Forelimb muscle (tissue), 1 donor: ENCODE results near the gene DGKG. TPM values are rescaled to one million over a fixed set of nuclear protein-coding genes. Genes with fewer than 3 reads are reported as not detected.

Source experiments
- DNase-seq: peaks from one replicate; pipeline ENCODE4 v3.0.0-alpha.2; 2013; ENCODE audit warnings: low read depth
- polyA plus RNA-seq: library from polyadenylated mRNA; unstranded; fragments of 120-200 nt; gene quantifications from one replicate; pipeline ENCODE4 v1.2.1, GENCODE V29; 2013; ENCODE audit not compliant: insufficient read length

DGKG gene
- 3.1 TPM for polyA plus RNA-seq

- no peak for DNase-seq
Measured at GRCh38 chr3:186361762-186362536, at the start of gene DGKG. TSS of gene DGKG (minus strand) at chr3:186362234. CDS start at chr3:186320459, 41,775 bp downstream.

GRCh38 chr3:186411089-186411488 lies 49.1 kb upstream of the DGKG start:
- DNase-seq: no peak

DNA sequence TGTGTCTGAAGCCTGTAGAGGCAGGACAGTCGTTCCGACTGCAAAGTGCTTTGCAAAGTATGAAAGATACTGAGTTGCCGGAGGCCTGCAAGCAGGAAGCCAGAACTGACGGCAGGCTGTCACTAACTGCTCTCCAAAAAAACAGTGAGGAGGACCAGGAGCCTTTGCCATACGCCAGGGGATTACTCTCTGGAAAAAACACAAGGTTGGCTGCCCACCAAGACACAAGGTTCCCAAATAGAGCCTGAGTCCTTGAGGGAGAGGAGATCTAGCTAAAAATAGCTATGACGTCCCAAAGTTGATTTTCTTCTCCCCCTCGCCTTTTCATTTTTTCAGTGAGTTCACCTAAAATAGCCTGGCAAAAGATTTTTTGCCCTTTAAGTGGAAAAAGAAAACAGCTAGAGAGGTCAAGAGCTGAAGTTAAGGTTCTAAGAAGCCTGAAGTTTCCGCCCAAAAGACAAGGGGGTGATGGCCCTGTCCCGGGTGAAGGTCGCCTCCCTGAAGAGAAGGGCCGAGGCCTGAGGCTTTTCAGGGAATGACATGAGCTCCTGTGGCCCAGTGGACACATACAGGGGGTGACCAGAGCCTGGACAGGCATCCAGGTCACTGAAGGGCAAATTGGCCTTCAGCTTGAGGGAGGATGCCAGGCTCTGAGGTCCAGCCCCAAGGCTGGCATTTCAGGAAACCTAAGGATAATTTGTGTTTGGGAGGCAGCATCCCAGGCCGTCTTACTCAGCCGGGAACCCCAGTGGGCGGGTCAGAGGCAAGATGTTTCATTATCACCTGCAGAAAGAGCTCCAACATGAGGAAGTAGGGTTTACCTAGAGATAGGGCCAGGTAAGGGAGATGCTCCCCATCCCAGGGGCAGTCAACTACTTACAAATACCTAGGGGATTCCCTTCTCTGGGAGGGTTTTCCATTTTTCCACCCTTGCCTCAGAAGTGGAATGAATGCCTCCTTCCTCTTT lies 44.9 kb upstream of the DGKG start:
- DNase-seq: no peak

DNA sequence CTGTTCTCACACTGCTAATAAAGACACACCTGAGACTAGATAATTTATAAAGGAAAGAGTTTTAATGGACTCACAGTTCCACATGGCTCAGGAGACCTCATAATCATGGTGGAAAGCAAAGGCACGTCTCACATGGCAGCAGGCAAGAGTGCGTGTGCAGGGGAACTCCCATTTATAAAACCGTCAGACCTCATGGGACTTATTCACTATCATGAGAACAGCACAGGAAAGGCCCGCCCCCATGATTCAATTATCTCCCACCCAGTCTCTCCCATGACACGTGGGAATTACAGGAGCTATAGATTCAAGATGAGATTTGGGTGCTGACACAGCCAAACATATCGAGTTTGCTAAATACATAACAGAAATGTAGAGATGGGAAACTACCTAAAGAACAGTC lies 39.5 kb upstream of the DGKG start:
- DNase-seq: no peak

DNA sequence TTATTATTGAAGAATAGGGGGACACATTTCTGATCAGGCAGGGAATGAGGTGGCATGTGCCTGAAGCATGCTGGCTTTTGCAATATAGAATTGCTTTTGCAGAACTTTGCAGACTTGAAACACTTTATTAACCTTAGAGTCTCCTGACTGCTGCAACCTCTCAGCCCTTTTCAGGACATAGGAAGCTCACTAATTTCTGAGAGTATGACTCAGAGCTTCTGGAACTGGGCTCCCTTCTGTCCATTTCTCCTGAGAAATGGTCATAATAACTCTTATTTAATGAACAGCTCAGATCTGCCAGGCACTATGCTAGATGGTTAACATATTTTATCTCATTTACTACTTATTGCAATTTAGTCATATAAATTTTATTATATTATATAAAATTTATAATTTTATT lies 38.6 kb upstream of the DGKG start:
- no peak for DNase-seq

- no peak for DNase-seq
Measured at GRCh38 chr3:186400026-186400425, 38.0 kb upstream of the DGKG start.

GRCh38 chr3:186394566-186395217 lies 32.7 kb upstream of the DGKG start:
- DNase-seq: no peak

GRCh38 chr3:186386883-186387560 lies 25.0 kb upstream of the DGKG start:
- DNase-seq: no peak

- DNase-seq: no peak
Measured at GRCh38 chr3:186385856-186386602, 24.0 kb upstream of the DGKG start.

- DNase-seq: no peak
Measured at GRCh38 chr3:186383026-186383993, 21.3 kb upstream of the DGKG start.

GRCh38 chr3:186382217-186382885 lies 20.3 kb upstream of the DGKG start:
- DNase-seq: no peak

DNA sequence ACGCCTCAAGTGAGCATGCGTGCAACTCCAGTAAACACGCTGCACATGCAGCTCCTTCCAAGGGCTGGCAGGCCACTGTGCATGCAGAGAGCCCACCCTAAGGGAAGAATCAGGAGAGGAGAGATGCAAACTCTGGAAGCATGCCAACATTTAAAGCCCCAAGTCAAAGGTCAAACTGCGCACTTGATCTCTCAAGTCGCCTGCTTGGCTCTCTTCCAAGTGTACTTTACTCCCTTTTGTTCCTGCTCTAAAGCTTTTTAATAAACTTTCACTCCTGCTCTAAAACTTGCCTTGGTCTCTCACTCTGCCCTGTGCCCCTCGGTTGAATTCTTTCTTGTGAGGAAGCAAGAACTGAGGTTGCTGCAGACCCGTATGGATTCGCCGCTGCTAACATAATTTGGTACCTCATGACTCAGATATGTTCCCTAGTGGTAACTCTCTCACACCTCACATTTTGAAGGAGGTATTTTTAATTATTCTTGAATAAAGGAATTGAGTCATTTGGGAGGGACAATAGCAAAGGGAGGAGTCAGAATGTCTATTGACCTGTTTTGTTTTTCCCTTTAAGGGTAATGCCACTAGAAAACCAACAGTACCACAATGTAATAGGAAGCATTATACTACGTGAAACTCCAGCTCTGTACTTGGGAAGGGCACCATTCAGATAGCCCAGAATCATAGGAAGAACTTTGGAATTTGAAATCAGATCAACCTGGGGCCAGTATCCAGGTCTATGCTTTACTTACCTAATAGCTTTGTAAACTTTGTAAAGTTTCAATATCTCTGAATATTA lies 19.6 kb upstream of the DGKG start:
- DNase-seq: no peak

DNA sequence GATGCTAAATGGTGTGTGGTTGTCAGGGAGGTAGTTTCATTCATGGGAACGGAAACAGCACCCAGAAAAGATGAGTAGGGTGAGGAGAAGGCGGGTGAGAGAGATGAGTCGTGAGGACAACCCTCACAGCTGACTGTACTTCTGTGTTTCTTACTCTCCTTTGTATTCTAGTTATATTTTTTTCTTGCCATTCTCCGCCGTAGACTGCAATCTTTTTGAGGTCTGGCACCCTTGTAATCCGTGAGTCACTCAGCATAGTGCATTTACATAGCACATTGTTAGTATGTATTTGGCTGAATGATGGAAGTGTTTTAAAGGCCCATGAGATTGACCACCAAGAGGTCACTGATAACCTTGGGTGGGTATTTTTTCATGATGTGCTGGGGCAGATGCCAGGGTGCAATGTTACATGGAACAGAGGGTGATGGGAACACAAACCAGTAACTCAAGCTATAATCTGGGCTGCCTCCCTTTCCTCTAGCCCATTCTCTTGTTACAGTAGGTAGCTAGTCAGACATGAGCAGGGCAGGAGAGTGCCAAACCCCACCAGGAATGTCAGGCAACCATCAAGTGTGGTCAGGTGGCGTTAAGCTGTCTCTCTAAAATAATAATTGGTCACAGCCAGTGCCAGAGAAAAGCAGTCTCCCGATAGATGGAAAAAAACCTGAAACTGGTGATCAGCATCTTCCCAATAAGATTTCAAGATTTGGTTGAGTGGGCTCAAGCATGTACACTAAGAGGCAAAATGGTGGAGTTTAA lies 18.8 kb upstream of the DGKG start:
- no peak for DNase-seq

GRCh38 chr3:186375443-186375842 lies 13.4 kb upstream of the DGKG start:
- no peak for DNase-seq

- DNase-seq: no peak
Measured at GRCh38 chr3:186374376-186374775, 12.3 kb upstream of the DGKG start.

GRCh38 chr3:186369217-186369616 lies 7.2 kb upstream of the DGKG start:
- no peak for DNase-seq

DNA sequence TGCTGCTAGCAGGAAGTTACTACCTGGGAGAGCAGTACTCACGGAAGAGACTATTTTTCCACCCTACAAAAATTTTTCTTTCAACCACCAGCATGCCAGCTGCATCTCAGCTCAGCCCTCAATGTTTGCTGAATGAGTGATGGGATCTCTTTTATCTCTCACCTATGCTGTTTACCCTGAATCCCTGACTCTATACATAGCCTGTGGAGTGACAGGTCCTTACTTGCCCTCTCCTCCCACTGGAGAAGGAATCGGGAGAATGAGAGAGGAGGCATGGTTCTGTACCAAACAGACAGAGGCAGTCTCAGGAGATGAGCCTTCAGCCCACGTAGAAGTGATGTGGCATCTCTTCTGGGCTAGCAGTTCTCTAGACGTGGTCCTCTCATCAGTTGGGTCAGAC lies 6.7 kb upstream of the DGKG start:
- no peak for DNase-seq

- DNase-seq: no peak
Measured at GRCh38 chr3:186368176-186368575, 6.1 kb upstream of the DGKG start.
